HG03175 (cell line): ENCODE measurements around the gene AKT2.

Experiments used
- ATAC-seq: cut with Tn5 transposase; IDR thresholded peaks from one replicate; pipeline ENCODE4 v1.9.1; 2021; ENCODE audit warnings: mild to moderate bottlenecking, moderate library complexity; ENCODE audit not compliant: unreplicated experiment

AKT2 gene

DNA sequence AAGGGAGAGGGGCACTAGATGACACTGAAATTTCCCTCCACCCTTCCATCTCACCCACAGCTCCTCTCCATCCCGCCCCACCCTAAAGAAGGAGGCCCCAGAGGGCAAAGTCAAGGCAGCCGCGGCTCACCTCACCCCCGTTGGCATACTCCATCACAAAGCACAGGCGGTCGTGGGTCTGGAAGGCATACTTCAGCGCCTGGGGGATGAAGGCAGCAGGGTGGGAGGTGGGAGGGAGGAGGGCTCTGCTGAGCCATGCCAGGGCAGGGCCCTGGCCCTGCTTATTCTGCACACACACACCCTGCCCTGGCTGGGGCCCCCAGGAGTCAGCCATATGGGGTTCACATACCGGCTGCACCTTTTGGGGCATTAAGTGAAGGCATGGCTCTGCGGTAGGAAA lies 46.4 kb downstream of the AKT2 start:
- ATAC-seq, result no peak

DNA sequence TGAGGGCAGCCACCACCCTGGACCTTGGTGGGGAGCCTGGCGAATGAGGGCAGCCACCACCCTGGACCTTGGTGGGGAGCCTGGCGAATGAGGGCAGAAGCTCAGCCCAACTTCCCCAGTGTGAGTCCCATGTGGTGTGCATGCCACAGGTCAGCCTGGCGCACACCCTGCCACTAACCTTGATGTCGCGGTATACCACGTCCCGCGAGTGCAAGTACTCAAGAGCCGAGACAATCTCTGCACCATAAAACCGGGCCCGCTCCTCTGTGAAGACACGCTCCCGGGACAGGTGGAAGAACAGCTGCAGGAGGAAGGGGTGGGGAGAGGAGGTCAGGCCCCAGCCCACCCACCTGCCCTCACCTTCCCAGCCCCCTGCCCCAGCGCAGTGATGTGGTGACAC lies 47.4 kb downstream of the AKT2 start:
- ATAC-seq, result no peak

DNA sequence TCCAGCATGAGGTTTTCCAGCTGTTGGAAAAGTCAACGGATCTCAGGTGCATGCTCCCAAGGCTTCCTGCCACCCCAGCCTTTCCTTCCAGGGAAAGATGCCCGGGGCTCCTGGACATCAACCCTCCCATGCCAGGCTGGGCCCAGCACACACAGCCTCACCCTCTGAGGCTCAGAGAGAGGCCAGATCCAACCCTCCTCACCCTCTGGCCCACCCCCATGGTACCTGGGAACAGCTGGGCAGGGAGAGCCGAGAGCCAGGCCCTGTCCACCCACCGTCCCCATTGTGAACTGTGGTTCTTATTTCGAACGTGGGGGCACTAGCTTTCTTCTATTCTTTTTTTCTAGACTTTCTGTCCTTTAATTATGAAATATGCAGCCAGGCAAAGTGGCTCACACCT lies 48.8 kb downstream of the AKT2 start:
- no peak for ATAC-seq

DNA sequence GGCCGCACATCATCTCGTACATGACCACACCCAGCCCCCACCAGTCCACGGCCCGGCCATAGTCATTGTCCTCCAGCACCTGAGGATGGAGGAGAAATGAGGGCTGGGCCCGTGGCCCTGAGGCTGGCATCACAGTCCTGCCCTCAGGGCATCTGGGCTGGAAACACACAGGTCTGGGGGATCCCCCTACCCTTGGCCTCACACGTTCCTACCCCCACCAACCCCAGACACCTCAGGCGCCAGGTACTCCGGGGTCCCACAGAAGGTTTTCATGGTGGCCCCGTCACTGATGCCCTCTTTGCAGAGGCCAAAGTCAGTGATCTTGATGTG lies 49.2 kb downstream of the AKT2 start:
- no peak for ATAC-seq

DNA sequence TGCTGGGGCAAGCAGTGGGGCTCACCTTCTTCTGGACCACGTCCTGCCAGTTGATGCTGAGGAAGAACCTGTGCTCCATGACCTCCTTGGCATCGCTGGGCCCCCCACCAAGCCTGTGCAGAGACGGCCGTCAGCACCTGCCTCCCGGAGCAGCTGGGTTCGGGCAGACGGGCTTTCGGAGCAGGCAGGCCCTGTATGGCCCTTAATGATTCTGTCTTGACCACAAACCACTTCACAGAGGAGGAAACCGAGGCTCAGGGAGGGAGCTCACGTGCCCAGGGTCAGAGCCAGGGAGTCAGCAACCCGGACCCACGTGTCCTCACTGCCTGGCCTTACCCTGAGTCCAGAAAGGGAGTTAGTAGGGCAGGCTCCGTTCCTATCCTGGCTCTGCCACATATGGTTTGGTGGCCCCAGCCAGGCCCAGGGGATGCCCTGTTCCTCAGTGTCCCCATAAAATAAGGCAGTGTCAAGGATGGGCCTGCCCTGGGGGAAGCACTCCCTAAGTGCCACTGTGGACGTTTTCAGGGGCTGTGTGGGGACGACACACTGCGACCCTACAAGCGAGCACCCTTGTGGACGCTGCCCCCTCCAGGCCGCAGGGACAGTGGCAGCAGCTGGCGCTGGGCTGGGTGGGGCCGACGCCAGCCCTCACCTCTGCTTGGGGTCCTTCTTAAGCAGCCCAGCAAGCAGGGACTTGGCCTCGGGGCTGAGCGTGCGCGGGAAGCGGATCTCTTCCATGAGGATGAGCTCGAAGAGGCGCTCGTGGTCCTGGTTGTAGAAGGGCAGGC lies 49.7 kb downstream of the AKT2 start:
- no peak for ATAC-seq

DNA sequence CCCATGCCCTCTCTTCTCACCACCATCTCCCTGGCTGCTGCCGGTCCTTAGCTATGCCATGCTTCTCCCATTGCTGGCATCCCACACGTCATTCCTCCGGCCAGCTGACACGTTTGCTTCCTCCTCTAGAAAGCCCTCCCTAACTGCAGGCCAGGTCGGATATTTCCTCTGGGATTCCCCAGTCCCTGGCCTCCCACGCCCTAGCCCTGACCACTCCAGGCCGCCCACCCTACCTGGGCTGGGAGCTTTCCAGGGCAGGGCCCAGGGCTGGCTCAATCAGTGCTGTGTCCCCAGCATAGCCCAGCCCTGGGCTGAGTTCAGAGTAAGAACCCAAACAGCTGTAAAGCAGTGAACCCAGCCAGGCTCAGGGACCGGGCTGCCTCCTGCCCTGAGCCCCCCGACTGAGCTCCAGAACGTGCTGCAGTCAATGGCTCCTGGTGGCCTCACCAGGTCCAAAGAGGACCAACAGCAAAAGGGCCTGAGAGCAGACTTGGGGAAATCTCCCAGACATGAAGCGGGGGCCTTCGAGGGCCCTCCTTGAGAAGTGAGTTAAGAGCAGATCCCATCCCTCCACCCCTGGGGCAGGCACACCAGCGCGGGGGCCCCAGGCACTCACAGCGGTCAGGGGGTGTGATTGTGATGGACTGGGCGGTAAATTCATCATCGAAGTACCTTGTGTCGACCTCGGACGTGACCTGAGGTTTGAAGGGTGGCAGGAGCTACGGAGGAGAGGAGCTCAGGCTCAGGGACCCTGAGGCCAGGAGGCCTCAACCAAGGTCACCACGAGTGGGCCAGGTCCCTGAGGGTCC lies 50.5 kb downstream of the AKT2 start:
- ATAC-seq, result no peak

DNA sequence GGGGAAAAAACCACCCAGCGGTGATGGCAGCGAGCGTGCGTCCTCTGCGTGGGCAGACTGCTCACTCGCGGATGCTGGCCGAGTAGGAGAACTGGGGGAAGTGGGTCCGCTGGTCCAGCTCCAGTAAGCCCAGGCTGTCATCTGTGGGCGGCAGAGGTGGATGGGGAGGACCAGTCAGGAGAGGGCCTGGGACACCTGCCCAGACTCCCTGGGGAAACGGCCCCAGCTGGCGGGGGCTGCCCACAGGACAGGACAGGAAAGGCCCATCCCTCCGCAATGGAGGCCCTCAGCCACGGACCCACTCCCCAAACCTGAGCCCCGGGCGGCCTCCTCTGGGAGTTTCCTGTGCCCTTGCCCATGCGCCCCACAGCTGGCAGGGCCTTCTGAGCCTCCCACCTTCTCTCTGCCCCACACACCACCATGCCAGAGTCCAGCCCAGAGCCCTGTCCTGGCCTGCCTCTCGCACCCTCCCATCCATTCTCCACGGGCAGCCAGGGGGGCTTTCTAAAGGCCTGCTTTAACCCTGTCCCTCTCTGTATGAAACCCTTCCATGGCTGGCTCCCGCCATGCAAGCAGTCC lies 51.2 kb downstream of the AKT2 start:
- ATAC-seq, result no peak

DNA sequence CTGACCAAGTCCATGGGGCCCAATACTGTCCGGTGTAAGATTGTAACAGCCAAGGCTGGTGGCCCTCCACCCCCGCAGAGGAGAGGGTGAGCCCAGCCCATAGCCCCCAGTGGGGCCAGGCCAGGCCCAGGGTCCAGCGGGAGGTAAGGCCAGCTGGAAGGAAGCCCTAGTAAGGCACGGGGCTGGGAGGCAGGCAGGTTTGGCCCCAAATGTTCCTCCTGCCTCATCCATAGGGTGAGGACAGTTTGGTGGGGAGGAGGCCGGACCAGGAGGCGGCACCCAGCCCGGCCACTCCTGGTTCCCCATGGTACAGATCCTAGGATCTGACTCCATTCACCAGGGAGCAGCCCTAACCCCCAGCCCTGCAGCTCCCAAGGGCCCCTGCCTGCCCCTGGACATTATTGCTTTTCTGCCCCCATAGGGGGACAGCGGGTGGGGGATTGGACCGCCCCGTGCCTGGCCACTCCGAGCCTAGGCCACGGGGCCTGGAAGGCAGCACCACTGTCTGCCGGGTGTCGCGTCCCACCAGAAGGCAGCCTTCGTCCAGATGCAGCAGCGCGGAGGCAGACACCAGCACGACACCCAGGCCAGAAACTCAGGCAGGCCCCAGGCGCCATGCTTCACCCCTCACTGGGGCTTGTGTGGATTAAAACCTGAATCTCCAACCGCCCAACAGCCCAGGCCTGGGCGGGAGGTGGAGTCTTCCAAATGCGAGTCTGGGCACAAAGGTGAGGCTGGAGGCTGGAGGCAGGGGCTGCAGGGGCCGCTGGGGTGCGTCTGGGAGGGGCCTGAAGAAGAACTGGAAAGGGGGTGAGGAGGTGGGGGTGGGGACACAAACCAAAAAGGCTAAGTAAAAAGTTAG lies 52.0 kb downstream of the AKT2 start:
- no peak for ATAC-seq

DNA sequence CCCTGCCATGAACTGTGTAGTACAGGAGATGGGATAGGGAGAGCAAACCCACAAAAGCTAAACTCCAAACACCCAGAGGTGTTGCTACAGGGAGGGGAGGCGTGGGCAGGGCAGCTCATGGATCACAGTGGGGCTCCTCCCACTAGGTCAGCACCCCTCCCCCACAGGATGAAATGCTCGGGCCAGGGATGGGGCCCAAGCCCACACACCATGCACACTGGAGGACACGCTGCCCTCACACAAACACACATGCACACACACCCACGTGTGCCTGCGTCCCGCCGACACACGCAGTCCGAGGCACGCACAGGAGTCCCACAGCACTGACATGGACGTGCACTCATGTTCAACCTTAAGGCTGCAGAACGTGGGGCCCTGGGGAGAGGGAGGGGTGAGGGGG lies 52.7 kb downstream of the AKT2 start:
- no peak for ATAC-seq

DNA sequence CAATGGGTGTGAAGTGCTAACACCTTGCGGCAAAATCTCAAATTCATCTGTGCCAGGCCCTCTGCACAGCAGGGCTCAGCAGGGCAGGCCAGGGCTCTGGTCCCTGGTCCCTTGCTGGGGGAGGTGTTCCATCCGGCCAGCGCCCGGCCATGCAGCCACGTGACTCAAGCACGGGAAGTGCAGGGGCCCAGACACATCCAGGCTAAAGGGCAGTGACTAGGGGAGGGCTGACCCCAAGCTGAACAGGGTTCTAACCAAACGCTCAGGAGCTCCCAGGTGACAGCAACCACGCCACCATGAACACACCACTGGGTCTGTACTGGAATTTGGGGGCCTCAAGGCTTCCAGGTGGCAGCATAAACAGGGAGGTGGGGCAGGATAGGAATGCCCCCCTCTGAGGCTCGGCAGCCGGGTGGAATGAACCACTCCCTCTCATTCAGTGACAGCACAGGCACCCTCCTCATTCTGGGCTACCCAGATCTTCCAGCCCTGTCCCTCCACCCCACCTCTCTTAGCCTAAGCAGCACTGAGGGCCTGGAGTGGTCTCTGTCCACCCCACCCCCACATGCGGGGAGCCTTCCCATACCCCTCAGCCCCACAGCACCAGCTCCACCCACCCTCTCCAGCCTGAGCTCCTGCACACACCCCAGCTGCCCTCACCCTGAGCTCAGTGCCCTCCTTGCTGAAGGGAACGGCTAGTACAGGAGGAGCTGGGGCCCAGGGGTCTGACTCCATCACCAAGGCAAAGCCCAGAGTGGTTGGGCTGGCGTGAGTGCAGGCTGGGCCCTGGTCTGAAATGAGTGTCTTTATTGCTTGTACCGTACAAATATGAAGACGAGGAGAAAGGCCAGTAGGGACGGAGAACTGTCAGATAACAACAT lies 53.4 kb downstream of the AKT2 start:
- ATAC-seq, result no peak

DNA sequence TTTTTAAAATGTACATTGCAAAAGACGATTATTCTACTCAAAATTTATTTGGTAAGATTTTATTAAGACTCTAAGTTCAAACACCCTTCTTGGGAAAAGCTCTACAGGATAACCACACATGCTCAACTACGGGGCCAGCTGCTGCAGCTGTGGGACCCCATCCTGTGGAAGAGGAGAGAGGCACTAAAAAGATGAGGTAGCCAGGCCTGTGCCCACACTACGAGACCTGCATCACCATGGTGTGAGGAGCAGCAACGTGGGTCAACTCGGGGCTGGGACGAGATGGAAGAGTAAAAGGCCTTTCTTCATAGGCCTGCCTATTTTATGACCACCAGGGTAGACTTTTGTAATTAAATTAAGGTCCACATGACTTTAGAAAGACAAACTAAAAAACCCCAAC lies 54.1 kb downstream of the AKT2 start:
- ATAC-seq, result no peak

DNA sequence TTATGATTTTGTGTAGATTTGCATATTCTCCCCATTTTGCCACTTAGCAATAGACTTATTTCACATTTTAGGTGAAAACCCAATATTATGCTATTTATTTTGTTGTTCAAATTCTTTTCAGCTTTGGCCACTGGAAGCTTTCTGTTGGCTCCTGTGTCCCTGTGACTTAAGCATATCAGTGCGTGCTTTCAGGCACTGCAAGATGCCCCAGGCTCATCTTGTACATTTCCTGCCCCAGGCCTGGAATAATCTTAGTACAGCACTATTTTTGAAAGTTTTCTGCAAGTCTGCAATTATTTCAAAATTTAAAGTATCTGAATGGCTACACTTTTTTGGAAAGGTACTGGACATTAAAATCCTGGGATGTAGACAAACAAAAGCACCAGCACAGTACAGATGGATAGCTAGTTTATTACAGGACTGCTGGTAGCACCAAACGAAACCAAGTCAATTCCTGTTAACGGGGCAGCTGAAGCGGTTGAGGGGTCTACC lies 55.2 kb downstream of the AKT2 start:
- no peak for ATAC-seq

DNA sequence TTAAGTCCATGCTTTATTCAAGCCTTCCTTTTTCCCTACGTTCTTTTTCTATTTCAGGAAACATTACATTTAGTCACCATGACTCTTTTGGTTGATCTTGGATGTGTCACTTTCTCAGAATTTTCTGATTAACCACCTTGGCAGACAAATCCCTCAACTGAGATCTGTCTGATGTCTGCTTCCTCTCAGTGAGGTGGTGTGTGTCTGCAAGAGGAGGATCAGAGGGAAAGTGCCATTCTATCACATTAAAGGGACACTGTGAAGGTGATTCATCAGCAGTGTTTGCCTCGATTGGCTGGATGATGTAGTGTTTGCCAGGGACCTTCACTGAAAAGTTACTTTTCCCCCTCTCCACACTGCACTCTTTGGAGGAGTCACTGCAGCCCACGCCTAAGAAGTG lies 55.7 kb downstream of the AKT2 start:
- ATAC-seq, result no peak

DNA sequence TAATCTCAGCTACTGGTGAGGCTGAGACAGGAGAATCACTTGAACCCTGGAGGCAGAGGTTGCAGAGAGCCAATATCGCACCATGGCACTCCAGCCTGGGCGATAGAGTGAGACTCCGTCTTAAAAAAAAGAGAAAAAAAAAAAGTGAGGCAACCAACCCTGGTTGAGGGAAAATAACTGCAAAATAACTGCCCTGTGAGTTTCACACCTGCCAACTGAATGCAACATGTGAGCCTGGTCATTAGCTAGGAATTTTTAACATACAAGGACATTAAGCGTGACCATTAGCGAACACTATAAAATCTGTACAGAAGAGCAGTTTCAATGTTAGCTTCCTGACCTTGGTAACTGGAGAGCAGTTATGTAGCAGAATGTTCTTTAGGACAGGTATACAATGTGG lies 56.3 kb downstream of the AKT2 start:
- no peak for ATAC-seq

DNA sequence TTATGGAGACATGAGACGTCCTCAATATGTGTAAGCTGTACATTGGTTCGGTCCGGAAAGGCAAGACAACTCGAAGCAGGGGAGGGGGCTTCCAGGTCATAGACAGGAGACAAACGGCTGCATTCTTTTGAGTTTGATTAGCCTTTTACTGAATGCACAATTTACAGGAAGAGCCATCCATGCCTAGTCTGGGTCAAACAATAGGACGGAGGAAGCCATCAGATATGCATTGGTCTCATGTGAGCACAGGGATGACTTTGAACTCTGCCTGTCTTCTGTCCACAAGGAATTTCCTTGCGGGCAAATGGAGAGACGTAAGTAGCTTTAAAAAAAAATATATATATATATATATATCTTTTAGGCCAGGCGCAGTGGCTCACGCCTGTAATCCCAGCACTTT lies 56.8 kb downstream of the AKT2 start:
- no peak for ATAC-seq

DNA sequence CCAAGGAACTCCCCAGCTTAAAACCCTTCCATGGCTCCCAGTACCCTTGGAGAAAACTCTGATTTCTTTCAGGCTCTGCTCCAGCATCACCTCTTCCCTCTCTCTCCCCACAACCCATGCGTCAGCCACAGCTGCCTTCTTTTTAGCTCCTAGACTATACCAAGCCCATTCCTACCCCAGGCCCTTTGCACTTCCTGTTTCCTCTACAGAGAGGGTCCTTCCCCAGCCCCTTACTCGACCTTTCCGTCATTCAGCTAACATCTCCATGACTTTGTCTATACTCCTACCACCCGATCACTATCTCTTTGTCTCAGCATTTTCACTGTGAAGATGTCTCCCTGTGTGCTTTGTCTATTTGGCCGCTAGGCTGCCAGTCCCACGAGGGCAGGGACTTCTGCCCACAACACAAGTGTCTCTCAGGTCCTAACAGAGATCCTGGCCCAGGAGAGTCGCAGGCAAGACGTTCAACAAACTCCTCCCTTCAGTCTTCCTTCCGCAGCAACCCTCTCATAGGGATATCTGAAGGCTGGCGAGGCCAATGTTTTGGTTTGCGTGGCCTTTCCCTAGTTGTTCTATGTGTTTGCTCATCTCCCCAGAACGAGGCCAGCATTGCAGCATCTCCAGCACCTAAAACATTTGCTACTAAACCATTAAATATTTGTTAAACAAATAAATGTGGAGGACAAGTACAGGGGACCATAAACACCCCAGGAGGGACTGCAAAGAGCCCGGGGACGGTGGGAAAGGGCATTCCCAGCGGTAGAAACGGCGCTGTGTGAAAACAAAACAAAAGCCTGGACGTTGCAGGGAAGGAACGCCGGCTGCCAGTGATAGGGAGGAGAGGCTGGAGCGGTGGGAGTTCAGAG lies 59.5 kb downstream of the AKT2 start:
- no peak for ATAC-seq

DNA sequence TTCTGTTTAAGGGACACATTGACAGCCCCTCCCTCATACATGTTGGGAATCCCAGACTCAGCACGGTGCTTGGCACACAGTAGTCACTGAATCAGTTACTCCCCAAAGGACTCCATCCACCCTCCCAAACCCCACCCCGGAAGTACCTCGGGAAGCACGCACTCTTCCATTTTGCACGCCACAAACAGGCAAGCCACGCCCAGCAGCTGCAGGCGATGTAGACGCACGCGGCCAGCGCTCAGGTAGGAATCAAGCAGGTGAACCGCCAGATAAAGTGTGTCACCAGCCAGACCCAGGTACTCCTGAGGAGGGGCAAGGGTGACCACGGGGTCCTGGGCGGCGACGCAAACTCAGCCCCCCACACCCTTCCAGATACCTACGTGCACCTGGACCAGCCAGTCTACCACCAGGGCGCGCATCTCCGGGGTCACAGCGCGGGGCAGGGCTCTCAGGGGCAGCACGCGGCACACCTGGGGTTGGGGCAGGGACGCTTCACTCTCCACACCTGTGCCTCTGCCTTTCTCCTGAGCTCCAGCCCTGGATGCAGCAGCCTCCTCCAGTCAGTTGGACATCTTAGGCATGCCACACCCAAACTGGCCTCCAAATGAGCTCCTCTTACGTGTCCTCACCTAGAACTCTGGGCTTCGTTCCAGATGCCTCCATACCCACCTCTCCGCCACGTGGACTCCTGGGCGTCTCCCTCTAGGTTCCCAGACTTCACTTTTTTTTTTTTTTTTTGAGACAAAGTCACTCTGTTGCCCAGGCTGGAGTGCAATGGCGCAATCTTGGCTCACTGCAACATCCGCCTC lies 60.6 kb downstream of the AKT2 start:
- ATAC-seq, result no peak

DNA sequence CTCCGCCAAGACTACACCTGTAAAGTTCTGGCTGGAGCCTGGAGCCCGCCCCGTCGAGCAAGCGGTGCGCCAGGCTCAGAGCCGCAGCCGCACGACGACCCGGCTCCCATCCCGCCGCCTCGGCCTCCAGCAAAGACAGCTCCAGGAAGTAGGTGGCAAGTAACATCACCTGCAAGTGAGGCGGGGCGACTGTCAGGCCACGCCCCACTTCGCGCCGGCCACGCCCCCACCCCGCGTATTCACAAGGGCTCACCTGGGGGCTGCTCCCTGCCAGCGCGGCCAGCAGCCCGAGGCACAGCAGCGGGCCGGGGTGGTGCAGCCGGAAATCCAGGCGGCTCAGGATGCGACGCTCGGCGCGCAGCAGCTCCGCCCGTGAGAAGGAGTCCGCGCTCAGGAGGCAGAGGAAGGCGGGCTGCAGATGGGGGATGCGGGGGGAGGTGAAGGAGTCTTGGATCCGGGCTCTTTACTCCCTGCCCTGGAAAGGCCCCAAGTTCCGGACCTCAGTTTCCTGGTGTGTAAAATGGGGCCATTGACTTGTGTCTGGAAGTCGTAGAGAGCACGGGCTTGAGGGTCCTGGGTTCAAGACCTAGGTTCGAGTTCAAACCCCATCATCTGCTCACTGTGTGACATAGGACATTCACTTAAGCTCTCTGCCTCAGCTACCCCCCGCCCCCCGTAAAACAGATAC lies 61.9 kb downstream of the AKT2 start:
- ATAC-seq, result no peak
